ENCODE measurements around the gene PSMD5.

PSMD5 gene

DNA sequence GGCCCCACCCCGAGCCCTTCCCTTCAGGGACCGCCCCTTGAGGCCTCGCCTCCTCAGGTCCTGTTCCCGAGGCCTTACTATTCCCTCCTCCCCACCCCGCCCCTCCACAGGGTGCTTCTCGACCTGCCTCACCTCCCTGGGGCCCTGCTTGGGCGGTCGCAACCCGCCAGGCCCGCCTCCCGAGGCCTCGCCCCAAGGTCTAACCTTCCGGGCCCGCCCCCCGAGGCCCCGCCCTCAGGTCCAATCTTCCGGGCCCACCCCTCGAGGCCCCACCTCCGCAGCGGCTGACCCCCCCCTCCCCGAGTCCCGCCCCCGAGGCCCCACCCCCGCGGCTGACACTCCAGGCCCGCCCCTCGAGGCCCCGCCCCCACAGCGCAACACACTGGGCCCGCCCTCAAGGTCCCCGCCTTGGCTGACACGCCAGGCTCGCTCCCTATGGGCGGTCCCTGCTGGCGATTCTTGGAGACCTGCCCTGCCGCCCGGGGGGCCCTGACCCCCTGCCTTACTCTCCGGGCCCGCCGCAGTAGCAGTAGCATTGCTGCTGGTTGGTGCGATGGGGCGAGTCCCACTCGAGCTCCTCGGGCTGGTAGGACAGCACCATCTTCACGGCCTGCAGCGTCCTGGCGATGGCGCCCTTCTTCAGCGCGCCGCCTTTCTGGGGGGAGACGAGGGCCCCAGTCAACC lies 26.1 kb upstream of the PSMD5 start:
- peak overlapping the region; percentile 60 for H3K4me3 ChIP-seq (ENCODE audit: low read length)
- DNase-seq (ENCODE audit: low read depth), result peak; percentile 99
- TF ChIP-seq, protein P1, sequence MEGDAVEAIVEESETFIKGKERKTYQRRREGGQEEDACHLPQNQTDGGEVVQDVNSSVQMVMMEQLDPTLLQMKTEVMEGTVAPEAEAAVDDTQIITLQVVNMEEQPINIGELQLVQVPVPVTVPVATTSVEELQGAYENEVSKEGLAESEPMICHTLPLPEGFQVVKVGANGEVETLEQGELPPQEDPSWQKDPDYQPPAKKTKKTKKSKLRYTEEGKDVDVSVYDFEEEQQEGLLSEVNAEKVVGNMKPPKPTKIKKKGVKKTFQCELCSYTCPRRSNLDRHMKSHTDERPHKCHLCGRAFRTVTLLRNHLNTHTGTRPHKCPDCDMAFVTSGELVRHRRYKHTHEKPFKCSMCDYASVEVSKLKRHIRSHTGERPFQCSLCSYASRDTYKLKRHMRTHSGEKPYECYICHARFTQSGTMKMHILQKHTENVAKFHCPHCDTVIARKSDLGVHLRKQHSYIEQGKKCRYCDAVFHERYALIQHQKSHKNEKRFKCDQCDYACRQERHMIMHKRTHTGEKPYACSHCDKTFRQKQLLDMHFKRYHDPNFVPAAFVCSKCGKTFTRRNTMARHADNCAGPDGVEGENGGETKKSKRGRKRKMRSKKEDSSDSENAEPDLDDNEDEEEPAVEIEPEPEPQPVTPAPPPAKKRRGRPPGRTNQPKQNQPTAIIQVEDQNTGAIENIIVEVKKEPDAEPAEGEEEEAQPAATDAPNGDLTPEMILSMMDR (IDR thresholded peaks at IDR 0.05; ENCODE audit: insufficient read depth, low read depth, low read length, missing control alignments), result peak; percentile 48

DNA sequence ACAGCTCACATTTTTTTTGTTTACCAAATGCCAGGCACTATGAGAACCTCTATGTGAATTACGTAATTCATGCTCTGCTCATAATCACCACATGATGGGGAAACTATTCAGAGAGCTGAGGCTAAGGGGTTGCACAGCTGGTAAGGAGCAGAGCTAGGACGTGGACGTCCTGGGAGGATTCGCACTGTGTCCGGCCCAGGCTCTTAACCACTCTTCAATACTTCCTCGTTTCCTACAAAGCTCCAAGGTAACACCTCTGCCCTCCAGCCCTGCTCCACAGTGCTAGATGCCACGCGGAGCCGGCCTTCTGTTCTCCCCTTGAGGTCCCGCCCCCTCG lies 25.6 kb upstream of the PSMD5 start:
- DNase-seq (ENCODE audit: low read depth), result no peak
- peak overlapping the region; percentile 11 for H3K4me3 ChIP-seq (ENCODE audit: low read length)
- TF ChIP-seq, protein P1 (IDR thresholded peaks at IDR 0.05; ENCODE audit: insufficient read depth, low read depth, low read length, missing control alignments), result peak; percentile 16

GRCh38 chr9:120867676-120868338 lies 25.1 kb upstream of the PSMD5 start:
- TF ChIP-seq, protein P1 (IDR thresholded peaks at IDR 0.05; ENCODE audit: insufficient read depth, low read depth, low read length, missing control alignments), result no peak
- no peak overlapping the region for H3K4me3 ChIP-seq (ENCODE audit: low read length)
- DNase-seq (ENCODE audit: low read depth), result no peak

GRCh38 chr9:120866651-120867050 lies 23.9 kb upstream of the PSMD5 start:
- no peak for DNase-seq (ENCODE audit: low read depth)
- H3K4me3 ChIP-seq (ENCODE audit: low read length), result no peak overlapping the region
- TF ChIP-seq, protein P1 (IDR thresholded peaks at IDR 0.05; ENCODE audit: insufficient read depth, low read depth, low read length, missing control alignments), result no peak

DNA sequence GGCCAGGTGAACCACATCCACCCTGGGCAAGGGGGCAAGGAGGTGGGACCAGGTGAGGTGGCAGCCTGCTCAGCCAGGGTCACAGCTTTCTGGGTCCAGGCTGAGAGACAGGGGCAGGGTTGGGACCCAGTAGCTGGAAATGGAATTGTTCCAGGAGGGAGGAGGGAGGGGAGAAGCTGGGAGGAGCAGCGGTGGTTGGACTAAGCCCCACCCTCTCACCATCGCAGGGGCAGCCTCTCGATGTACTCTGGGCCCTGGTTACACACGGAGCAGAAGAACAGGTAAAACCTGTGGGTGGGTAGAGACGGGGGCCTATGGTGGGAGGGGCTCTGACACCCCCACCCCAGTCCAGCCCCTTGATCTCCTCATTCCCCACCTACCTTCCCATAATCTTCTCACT lies 23.1 kb upstream of the PSMD5 start:
- TF ChIP-seq, protein P1 (IDR thresholded peaks at IDR 0.05; ENCODE audit: insufficient read depth, low read depth, low read length, missing control alignments), result no peak
- H3K4me3 ChIP-seq (ENCODE audit: low read length), result no peak overlapping the region
- DNase-seq (ENCODE audit: low read depth), result no peak

DNA sequence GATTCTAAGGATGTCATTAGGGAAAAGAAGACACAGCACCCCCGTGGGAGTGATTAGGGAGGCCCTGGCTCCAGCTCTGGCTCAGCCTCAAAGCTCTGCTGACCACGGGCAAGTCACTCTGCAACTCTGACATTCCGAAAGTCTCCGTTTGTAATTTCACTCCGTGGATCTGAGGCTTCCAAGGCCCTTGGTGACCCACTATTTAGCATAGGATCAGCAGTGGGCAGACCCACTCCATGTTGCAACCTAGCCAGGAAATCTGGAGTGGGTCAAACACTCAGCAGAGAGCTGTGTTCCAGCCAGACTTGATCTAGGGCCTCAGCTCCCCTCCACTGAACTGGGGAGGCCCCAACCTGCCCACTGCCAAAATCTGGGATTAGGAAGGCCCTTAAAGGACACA lies 22.5 kb upstream of the PSMD5 start:
- DNase-seq (ENCODE audit: low read depth), result no peak
- TF ChIP-seq, protein P1 (IDR thresholded peaks at IDR 0.05; ENCODE audit: insufficient read depth, low read depth, low read length, missing control alignments), result no peak
- H3K4me3 ChIP-seq (ENCODE audit: low read length), result no peak overlapping the region

DNA sequence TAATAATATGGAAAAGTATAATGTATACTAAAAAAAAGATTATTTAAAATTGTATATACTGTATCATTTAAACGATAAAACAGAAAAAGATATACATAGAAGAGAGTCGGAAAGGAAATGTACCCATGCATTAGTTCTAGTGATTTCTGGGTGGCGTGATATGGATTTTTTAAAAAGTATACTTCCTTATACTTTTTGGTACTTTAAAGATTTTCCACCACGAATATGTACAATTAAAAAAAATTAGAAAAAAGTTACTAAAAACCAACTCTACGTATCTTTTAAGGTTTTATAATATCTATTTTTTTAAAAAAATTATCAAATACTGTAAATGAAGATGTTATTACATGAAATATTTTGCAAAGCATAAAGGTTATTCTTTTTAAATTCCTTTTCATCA lies 22.0 kb upstream of the PSMD5 start:
- DNase-seq (ENCODE audit: low read depth), result no peak
- H3K4me3 ChIP-seq (ENCODE audit: low read length), result no peak overlapping the region
- TF ChIP-seq, protein P1 (IDR thresholded peaks at IDR 0.05; ENCODE audit: insufficient read depth, low read depth, low read length, missing control alignments), result no peak
